ENCODE results near the gene CDK8.

Gene CDK8

DNA sequence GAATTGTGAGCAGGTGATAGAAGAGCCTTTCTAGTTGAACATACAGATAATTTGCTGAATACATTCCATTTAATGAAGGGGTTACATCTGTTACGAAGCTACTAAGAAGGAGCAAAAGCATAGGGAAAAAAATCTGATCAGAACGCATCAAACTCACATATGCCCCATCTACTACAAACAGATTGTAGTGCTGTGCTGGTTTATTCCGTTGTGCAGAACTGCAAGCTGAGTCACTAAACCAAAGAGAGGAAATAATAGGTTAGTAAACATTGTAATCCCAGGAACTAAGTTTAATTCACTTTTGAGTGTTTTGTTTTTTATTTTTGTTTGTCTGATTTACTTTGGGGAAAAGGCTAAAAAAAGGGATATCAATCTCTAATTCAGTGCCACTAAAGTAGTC lies 136.3 kb downstream of the CDK8 start:
- Histone ChIP-seq H3K36me3 (ENCODE audit: control insufficient read depth, low read length) (peaks cover 12% of the 10 kb centered on the region; the same call in 1 of the 2 replicates), H3F3A (ENCODE audit: control insufficient read depth, insufficient read depth) (no peaks in the 10 kb centered on the region), H3K27me3 (ENCODE audit: control insufficient read depth, low read length) (no peaks in the 10 kb centered on the region), H3K9me3 (ENCODE audit: control insufficient read depth, insufficient read depth, low read length) (no peaks in the 10 kb centered on the region), H3K9me2 (replicated peaks; ENCODE audit: control insufficient read depth, low read length) (no peaks in the 10 kb centered on the region), H3K79me2 (ENCODE audit: control insufficient read depth, low read length) (no peaks in the 10 kb centered on the region), H3K4me2 (ENCODE audit: low read length) (no peak overlapping the region), H4K20me1 (ENCODE audit: control insufficient read depth, insufficient read depth, low read depth, low read length) (no peaks in the 10 kb centered on the region), H3K4me1 (ENCODE audit: control insufficient read depth, low read length) (no peaks in the 10 kb centered on the region), H3K27ac (ENCODE audit: low read depth, low read length) (no peak overlapping the region), H3K4me3 (ENCODE audit: low read length) (no peak overlapping the region)
- TF ChIP-seq, protein P1, sequence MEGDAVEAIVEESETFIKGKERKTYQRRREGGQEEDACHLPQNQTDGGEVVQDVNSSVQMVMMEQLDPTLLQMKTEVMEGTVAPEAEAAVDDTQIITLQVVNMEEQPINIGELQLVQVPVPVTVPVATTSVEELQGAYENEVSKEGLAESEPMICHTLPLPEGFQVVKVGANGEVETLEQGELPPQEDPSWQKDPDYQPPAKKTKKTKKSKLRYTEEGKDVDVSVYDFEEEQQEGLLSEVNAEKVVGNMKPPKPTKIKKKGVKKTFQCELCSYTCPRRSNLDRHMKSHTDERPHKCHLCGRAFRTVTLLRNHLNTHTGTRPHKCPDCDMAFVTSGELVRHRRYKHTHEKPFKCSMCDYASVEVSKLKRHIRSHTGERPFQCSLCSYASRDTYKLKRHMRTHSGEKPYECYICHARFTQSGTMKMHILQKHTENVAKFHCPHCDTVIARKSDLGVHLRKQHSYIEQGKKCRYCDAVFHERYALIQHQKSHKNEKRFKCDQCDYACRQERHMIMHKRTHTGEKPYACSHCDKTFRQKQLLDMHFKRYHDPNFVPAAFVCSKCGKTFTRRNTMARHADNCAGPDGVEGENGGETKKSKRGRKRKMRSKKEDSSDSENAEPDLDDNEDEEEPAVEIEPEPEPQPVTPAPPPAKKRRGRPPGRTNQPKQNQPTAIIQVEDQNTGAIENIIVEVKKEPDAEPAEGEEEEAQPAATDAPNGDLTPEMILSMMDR (IDR thresholded peaks at IDR 0.05; ENCODE audit: low read depth, low read length, poor library complexity, severe bottlenecking) = no peak
- no peak for TF ChIP-seq EZH2phosphoT487 (IDR thresholded peaks at IDR 0.05; ENCODE audit: borderline replicate concordance, low read length)

DNA sequence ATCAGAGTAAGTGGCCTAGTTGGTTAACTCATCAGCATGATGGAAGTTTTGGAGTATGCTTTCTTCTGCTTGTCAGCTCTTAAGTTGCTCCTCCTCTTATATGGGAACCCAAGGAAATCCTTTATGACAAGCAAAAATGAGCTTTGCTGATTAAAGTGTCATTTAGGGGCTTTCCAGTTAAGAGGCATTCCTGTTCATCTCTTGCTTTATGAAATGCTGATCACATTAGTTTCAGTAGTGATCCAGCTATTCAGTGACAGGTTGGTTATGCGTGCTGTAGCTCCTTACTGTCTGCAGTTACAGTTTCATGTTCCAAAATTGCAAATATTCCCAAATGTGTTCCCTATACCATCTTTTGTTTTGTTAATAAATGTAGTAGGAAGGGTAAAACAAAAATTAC lies 146.6 kb downstream of the CDK8 start:
- Histone ChIP-seq H3K4me2 (ENCODE audit: low read length) (no peak overlapping the region), H3K36me3 (ENCODE audit: control insufficient read depth, low read length) (peaks cover 20% of the 10 kb centered on the region), H3K9me3 (ENCODE audit: control insufficient read depth, insufficient read depth, low read length) (no peaks in the 10 kb centered on the region), H3K4me3 (ENCODE audit: low read length) (no peak overlapping the region), H3F3A (ENCODE audit: control insufficient read depth, insufficient read depth) (no peaks in the 10 kb centered on the region), H3K9me2 (replicated peaks; ENCODE audit: control insufficient read depth, low read length) (no peaks in the 10 kb centered on the region), H3K27me3 (ENCODE audit: control insufficient read depth, low read length) (no peaks in the 10 kb centered on the region), H3K79me2 (ENCODE audit: control insufficient read depth, low read length) (no peaks in the 10 kb centered on the region), H4K20me1 (ENCODE audit: control insufficient read depth, insufficient read depth, low read depth, low read length) (no peaks in the 10 kb centered on the region), H3K27ac (ENCODE audit: low read depth, low read length) (no peak overlapping the region), H3K4me1 (ENCODE audit: control insufficient read depth, low read length) (no peaks in the 10 kb centered on the region)
- TF ChIP-seq, protein P1 (IDR thresholded peaks at IDR 0.05; ENCODE audit: low read depth, low read length, poor library complexity, severe bottlenecking) = no peak
- no peak for TF ChIP-seq EZH2phosphoT487 (IDR thresholded peaks at IDR 0.05; ENCODE audit: borderline replicate concordance, low read length)

DNA sequence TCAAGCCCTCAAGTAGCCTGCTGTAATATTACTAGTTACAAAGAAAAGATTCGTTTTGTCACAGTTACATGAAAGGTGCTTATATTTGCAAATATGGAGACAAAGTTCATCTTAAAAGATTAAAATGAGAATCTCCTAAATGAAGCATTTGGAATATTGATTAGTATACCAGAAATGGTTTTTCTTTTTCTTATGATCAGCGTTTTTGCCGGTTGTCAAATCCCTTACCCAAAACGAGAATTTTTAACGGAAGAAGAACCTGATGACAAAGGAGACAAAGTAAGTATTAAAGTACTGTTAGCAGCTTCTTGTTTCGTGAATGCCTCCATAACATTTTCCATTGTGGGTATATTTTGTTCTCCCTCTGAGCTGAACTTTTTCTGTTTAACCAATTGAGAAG lies 147.1 kb downstream of the CDK8 start:
- no peaks in the 10 kb centered on the region for H3K4me1 ChIP-seq (ENCODE audit: control insufficient read depth, low read length)
- H4K20me1 ChIP-seq (ENCODE audit: control insufficient read depth, insufficient read depth, low read depth, low read length) = no peaks in the 10 kb centered on the region
- H3K27ac ChIP-seq (ENCODE audit: low read depth, low read length) = no peak overlapping the region
- H3K27me3 ChIP-seq (ENCODE audit: control insufficient read depth, low read length) = no peaks in the 10 kb centered on the region
- H3K79me2 ChIP-seq (ENCODE audit: control insufficient read depth, low read length) = no peaks in the 10 kb centered on the region
- no peak for TF ChIP-seq EZH2phosphoT487 (IDR thresholded peaks at IDR 0.05; ENCODE audit: borderline replicate concordance, low read length)
- TF ChIP-seq, protein P1 (IDR thresholded peaks at IDR 0.05; ENCODE audit: low read depth, low read length, poor library complexity, severe bottlenecking) = no peak
- no peaks in the 10 kb centered on the region for H3F3A ChIP-seq (ENCODE audit: control insufficient read depth, insufficient read depth)
- no peaks in the 10 kb centered on the region for H3K9me3 ChIP-seq (ENCODE audit: control insufficient read depth, insufficient read depth, low read length)
- peaks cover 20% of the 10 kb centered on the region for H3K36me3 ChIP-seq (ENCODE audit: control insufficient read depth, low read length)
- no peak overlapping the region for H3K4me2 ChIP-seq (ENCODE audit: low read length)
- no peaks in the 10 kb centered on the region for H3K9me2 ChIP-seq (replicated peaks; ENCODE audit: control insufficient read depth, low read length)
- H3K4me3 ChIP-seq (ENCODE audit: low read length) = no peak overlapping the region
